Lower leg skin (tissue), 4 donors: ENCODE results near the gene SMTN. TPM values are rescaled to one million over a fixed set of nuclear protein-coding genes. Genes with fewer than 3 reads are reported as not detected.

Experiments
- DNase-seq, 2 donors: peaks; one replicate each; pipeline ENCODE4 v3.0.0-alpha.2; 2019; ENCODE audit warnings: low spot score in 2 of 2
- H3K4me3 ChIP-seq: fragments of 200-600 bp; sonication (generic); 2 replicates; pipeline ENCODE4 v1.5.1; 2017; ENCODE audit warnings: mild to moderate bottlenecking, low read depth; ENCODE audit not compliant: poor library complexity, severe bottlenecking
- POLR2A ChIP-seq, 2 donors: fragments of 450-650 bp; IDR thresholded peaks; one replicate each; pipeline ENCODE4 v1.6.1; 2016 to 2017; ENCODE audit warnings: antibody characterized with exemption in 2 of 2, mild to moderate bottlenecking in 1 of 2, moderate library complexity in 1 of 2
- WGBS, 2 donors: methylation state at CpG; one replicate each; pipeline ENCODE4 v1.1.5; 2018; 5-methylcytosine and 5-hydroxymethylcytosine counted together
- intact Hi-C: fragments of 100-400 bp; cut with DNase I; formaldehyde crosslinking; loops from one replicate; pipeline ENCODE4 v1.15.0; 2023; ENCODE audit warnings: low total_unique reads
- total RNA-seq, 4 donors: library from RNA; depleted of rRNA; stranded (reverse); fragments of >200 nt; gene quantifications; one replicate each; pipeline ENCODE4 v1.1.0, GENCODE V29; 2016
- TF ChIP-seq, protein P1 (sequence below), 3 donors: fragments of 450-650 bp; IDR thresholded peaks; one replicate each; pipeline ENCODE4 v1.5.1; 2016; ENCODE audit warnings: antibody characterized with exemption in 3 of 3, mild to moderate bottlenecking in 3 of 3, moderate library complexity in 2 of 3

The SMTN gene
- total RNA-seq, 4 donors from 2014 or later = 46.1 to 86.1 (median 62.3) TPM

DNA sequence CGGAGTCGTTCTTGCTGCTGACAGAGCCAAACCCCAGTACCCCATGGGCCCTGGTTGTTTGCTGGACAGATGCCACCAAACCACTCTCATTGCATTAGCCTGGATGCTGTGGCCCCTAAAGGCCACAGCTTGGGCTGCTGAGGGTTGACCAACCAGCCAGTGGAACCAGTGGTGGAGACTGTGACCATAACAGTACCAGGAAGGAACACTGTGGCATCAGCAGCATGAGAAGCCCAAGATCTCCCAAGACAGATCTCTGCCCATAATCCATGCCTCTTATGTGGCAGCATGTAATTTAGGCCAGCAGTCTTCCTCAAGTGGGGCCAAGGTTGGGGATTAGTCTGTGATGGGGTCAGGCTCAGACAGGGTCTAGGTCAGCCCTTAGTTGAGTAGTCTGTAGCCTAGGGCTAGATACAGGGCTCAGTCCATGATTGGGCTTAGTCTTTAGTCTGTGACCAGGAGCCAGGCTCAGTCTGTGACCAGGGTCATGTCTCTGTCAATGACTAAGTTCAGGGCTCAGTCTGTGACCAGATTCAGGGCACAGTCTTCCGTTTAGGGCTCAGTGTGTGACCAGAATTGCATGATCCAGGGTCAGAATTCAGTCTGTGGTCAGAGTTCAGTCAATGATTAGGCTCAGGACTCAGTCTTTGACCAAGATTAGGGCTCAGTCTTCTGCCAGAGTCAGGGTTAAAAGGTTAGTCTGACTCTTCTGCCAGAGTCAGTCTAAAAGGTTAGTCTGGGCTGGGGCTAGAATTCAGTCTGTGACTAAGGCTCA lies 37.1 kb downstream of the SMTN start:
- intact Hi-C loops = no loop called here
- no peak overlapping the region for H3K4me3 ChIP-seq
- no peak for DNase-seq
- 86 to 92% methylated on average over 3 of the region's 3 CpGs for WGBS, 2 donors
- TF ChIP-seq, protein P1, sequence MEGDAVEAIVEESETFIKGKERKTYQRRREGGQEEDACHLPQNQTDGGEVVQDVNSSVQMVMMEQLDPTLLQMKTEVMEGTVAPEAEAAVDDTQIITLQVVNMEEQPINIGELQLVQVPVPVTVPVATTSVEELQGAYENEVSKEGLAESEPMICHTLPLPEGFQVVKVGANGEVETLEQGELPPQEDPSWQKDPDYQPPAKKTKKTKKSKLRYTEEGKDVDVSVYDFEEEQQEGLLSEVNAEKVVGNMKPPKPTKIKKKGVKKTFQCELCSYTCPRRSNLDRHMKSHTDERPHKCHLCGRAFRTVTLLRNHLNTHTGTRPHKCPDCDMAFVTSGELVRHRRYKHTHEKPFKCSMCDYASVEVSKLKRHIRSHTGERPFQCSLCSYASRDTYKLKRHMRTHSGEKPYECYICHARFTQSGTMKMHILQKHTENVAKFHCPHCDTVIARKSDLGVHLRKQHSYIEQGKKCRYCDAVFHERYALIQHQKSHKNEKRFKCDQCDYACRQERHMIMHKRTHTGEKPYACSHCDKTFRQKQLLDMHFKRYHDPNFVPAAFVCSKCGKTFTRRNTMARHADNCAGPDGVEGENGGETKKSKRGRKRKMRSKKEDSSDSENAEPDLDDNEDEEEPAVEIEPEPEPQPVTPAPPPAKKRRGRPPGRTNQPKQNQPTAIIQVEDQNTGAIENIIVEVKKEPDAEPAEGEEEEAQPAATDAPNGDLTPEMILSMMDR (IDR thresholded peaks at IDR 0.05) = no peak
- no peak for TF ChIP-seq POLR2A (IDR thresholded peaks at IDR 0.05)

DNA sequence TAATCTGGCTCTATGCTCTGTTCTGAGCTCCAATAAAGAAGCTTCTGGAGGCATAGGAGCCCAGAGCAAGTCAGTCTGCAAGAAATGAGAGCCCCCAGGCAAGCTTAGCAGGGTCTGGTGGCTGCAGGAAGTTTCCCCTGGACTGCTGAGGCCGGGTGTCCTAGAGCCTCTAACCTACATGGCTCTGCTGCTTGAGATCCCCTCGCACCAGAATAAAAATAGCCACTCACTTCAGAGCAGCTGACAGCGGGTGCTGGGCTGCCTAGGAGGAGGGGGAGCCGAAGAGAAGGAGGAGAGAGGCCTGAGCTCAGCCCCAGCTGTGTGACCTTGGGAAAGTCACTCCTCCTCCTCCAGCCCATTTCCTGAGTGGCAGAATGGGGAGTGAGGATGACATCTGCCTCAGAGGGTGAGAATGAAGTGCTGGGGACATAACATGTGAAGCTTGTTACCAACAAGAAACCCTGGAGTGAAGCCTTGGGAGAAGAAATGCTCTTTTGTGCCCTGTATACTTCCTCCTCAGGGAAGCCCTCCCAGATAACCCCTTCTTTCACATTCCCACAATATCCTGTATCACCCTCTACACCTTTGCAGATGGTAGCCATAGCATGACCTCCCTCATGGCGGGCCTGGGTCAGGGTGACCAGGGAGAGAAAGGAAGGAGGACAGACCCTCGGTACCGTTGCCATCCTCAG lies 38.1 kb downstream of the SMTN start:
- no peak for DNase-seq
- WGBS, 2 donors = 79 to 84% methylated on average over 7 of the region's 7 CpGs
- no peak overlapping the region for H3K4me3 ChIP-seq
- intact Hi-C loops = no loop called here
- TF ChIP-seq, protein P1 (IDR thresholded peaks at IDR 0.05) = no peak
- no peak for TF ChIP-seq POLR2A (IDR thresholded peaks at IDR 0.05)

DNA sequence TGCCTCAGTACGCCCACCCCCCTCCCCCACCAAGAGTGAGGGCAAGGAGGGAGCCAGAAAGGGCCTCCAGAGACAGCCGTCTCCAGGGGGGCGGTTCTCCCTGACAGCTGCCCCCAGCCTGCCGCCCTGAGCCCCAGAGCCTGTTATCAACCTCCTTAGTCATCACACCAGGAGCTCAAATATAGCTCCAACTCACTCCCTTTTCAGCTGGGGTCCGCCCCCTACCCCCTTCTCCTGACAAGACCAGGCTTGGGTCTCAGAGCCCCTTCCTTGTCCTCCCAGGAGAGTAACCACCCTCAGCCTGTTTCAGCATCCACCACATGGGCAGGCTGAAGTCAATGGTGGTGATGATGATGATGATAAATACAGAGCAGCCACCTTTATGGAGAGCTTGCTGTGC lies 39.1 kb downstream of the SMTN start:
- no peak overlapping the region for H3K4me3 ChIP-seq
- TF ChIP-seq, protein P1 (IDR thresholded peaks at IDR 0.05) = no peak
- TF ChIP-seq POLR2A (IDR thresholded peaks at IDR 0.05) = no peak
- 84 to 89% methylated on average over 3 to 4 of the region's 5 CpGs for WGBS, 2 donors
- DNase-seq = no peak
- intact Hi-C loops = no loop called here

DNA sequence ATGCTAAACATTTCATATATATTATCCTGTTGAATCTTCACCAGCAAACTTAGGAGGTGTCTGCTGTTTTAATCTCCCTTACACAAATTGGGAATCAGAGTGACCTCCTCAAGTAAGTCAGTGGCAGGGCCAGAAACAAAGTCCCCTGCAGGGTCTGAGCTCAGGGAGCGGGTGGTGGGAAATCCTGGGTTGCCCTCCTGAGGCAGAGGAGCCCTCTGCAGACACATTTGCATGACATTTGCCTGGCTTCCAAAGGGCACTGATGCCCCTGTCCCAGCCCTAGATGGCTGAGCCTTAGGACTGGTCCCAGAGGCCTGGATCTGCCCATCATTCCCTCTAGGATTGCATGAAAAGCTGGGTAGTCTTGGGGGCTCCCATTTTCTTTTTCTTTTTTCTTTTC lies 39.5 kb downstream of the SMTN start:
- no peak for DNase-seq
- intact Hi-C loops = no loop called here
- no peak for TF ChIP-seq POLR2A (IDR thresholded peaks at IDR 0.05)
- TF ChIP-seq, protein P1 (IDR thresholded peaks at IDR 0.05) = no peak
- WGBS, 2 donors = 92 to 100% methylated on average over 1 of the region's 1 CpG
- no peak overlapping the region for H3K4me3 ChIP-seq

DNA sequence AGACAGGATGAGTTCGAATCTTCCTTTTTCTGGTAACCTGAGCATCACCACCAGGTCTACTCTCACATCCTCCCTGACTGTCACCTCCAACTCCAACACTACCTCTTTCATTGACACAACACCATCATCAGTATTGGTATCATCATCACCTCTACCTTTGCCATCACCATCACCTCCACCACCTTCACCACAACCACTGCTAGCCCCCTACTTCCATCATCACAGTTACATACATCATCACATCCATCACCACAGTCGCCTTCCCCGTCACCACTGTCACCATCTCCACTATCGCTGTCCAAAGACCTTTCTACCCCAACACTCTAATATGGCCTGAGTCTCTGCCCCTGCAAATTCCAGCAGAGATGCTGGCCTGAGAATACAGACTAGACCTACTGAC lies 40.3 kb downstream of the SMTN start:
- DNase-seq = no peak
- no peak overlapping the region for H3K4me3 ChIP-seq
- TF ChIP-seq, protein P1 (IDR thresholded peaks at IDR 0.05) = no peak
- no peak for TF ChIP-seq POLR2A (IDR thresholded peaks at IDR 0.05)
- intact Hi-C loops = no loop called here
- 97 to 98% methylated on average over 4 of the region's 4 CpGs for WGBS, 2 donors
